ENCODE results near the gene GMPR2. TPM values are rescaled to one million over a fixed set of nuclear protein-coding genes. Genes with fewer than 3 reads are reported as not detected.

GMPR2 gene
- total RNA-seq, 1 donor from 2014 or later = 40.8 TPM

DNA sequence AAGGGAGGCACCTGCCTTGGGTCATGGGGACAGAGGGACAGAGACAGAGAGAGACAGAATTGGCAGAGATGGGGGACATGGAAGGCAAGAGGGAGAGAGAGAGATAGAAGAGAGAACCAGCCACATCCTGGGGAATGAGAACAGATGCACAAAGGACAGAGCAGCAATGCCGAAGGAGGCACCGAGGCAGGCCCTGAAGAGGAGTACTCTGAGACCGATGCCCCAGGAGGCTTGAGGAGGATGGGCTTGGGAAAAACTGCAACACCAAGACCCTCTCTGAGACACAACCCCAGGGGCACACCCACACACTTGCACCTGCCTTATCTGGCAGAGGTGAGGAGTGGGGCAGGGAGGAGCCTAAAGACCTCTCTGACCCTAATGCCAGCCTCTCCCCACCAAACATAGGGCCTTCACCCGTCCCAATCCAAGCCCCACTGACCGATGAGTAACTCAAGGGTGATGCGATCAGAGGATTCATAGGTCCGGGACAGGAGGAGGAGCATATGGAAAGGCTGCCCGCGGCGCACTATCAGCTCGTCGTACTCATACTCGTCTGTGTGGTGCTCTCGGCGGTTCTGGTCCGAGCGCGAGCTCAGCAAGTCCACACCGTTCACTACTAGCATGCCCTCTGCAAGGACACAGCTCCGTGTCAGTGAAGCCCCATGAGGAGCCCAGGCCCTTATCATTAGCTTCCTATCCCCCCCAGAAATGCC lies 28.7 kb downstream of the GMPR2 start:
- DNase-seq (ENCODE audit: low spot score) = no peak
- no peak overlapping the region for H3K4me3 Mint-ChIP-seq
- no peaks in the 10 kb centered on the region for H3K27me3 Mint-ChIP-seq (ENCODE audit: insufficient read depth)
- peaks cover 7% of the 10 kb centered on the region for H3K36me3 Mint-ChIP-seq (ENCODE audit: low read depth)
- H3K27ac Mint-ChIP-seq = no peak overlapping the region
- no peaks in the 10 kb centered on the region for H3K9me3 Mint-ChIP-seq
- intact Hi-C loops (cut with micrococcal nuclease) = no loop called here
- no peaks in the 10 kb centered on the region for H3K4me1 Mint-ChIP-seq (ENCODE audit: low read depth)

DNA sequence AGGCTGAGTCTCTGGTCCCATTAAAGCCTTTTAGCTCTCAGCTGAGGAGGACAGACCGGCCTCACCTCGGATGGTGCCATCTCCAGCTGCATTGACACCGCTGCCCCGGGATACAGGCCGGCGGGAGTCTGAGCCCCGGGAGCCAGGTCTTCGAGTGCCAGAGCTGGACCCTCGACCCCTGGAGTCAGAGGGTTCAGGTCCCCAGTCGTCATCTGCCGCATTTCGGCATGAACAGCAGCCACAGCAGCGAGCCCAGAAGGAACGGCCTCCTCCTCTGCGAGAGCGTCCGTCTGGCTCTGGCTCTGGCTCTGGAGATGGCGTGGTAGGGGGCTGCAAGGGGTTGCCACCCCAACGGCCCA lies 29.2 kb downstream of the GMPR2 start:
- H3K27me3 Mint-ChIP-seq (ENCODE audit: insufficient read depth) = no peaks in the 10 kb centered on the region
- no peak for DNase-seq (ENCODE audit: low spot score)
- peaks cover 2% of the 10 kb centered on the region for H3K4me1 Mint-ChIP-seq (ENCODE audit: low read depth)
- no peaks in the 10 kb centered on the region for H3K9me3 Mint-ChIP-seq
- H3K27ac Mint-ChIP-seq = no peak overlapping the region
- intact Hi-C loops (cut with micrococcal nuclease) = no loop called here
- H3K4me3 Mint-ChIP-seq = no peak overlapping the region
- peaks cover 13% of the 10 kb centered on the region for H3K36me3 Mint-ChIP-seq (ENCODE audit: low read depth)

DNA sequence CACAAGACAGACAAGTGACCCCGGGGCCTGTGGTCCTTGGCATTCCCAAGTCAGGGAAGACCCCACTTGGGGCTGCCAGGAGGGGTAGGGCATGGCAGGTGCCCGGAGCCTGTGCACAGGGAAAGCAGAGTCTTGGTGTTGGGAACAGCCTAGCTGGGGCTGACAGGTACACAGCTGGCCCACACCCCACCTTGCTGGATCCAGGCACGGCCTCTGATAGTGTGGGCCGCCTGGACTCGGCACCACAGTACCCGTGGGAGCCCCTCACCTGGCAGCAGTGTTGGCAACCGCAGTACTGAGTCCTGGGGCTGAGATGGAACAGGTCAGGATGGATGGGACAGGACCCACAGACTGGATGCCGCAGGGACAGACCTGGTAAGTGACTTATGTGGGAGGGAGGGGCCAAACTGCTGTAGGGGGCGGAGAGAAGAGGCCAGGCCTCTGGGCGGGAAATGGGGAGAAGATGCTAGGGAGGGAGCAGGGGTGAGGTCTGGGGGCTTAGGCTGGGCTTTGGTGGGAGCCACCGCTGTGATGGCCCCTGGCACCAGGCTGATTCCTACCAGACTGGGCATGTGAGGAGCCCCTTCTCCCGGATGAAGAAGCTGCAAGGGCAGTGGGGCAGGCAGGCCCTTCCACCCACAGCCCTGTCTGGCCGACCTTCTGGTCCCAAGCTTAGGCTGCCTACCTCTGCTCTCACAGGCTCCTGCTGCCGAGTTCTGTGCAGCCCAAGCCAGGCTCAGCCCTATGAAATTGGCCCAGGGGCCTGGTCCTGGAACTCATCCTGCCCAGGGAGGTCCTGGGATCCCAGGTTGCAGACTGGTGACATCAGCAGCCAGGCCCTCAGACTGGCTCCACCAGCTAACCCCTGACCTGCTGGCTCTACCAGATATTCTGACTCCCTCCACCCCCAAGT lies 30.3 kb downstream of the GMPR2 start, which contains the start of gene TGM1:
TSS of gene TGM1 (minus strand) at position 357 of the 913 bp plus-strand sequence. CDS start 825 bp downstream, outside the sequence.
- Mint-ChIP-seq H3K27me3 (ENCODE audit: insufficient read depth) (no peaks in the 10 kb centered on the region), H3K4me1 (ENCODE audit: low read depth) (peaks cover 6% of the 10 kb centered on the region), H3K27ac (no peak within 1 kb of the TSS), H3K36me3 (ENCODE audit: low read depth) (peaks cover 18% of the 10 kb centered on the region), H3K4me3 (no peak within 1 kb of the TSS), H3K9me3 (no peaks in the 10 kb centered on the region)
- DNase-seq (ENCODE audit: low spot score) = no peak
- intact Hi-C loops (cut with micrococcal nuclease) = no loop called here

DNA sequence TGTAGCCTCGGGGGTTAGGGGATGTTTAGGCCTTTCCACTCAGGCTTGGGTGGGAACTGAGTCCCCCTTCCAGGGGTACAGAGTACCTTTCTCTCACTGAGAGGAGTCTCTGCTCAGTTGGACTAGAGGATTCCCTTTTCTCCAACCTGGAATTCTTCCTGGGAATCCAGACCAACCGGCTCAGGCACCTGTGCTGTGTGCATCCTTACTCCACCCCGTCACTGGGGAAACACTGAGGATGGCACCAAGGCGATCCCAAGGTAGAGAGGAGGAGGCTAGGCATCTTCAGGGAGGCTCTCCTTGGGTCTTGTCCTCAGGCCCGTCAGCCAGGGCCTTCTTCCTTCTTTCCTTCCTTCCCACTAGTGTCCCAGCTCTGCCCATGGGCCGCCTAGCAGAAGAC lies 31.1 kb downstream of the GMPR2 start:
- Mint-ChIP-seq H3K36me3 (ENCODE audit: low read depth) (peaks cover 16% of the 10 kb centered on the region), H3K9me3 (no peaks in the 10 kb centered on the region), H3K4me1 (ENCODE audit: low read depth) (peaks cover 6% of the 10 kb centered on the region), H3K27me3 (ENCODE audit: insufficient read depth) (no peaks in the 10 kb centered on the region), H3K27ac (no peak overlapping the region), H3K4me3 (no peak overlapping the region)
- DNase-seq (ENCODE audit: low spot score) = no peak
- intact Hi-C loops (cut with micrococcal nuclease) = no loop called here

DNA sequence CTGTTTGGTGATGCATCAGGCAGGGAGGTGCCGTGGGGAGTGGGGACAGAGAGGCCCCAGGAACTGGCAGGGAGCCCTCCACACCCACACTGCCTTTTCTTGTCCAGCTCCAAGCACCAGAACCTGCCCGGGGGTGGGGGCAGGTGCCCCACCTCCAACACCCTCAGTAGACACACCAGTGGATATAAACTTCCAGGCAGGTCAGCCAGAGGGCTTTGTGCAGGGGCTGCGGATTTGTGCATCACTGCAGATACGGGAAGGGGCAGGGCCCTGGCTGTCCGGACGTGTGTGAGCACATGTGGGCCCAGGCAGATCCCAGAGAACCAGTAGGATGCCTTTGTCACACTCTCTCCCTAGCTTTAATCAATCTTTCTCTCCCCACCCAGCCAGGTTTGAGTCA lies 31.6 kb downstream of the GMPR2 start:
- peak overlapping the region; percentile 23 for H3K27ac Mint-ChIP-seq
- no peak for DNase-seq (ENCODE audit: low spot score)
- intact Hi-C loops (cut with micrococcal nuclease) = no loop called here
- no peak overlapping the region for H3K4me3 Mint-ChIP-seq
- H3K4me1 Mint-ChIP-seq (ENCODE audit: low read depth) = peaks cover 6% of the 10 kb centered on the region
- no peaks in the 10 kb centered on the region for H3K27me3 Mint-ChIP-seq (ENCODE audit: insufficient read depth)
- H3K36me3 Mint-ChIP-seq (ENCODE audit: low read depth) = peaks cover 16% of the 10 kb centered on the region
- H3K9me3 Mint-ChIP-seq = no peaks in the 10 kb centered on the region

DNA sequence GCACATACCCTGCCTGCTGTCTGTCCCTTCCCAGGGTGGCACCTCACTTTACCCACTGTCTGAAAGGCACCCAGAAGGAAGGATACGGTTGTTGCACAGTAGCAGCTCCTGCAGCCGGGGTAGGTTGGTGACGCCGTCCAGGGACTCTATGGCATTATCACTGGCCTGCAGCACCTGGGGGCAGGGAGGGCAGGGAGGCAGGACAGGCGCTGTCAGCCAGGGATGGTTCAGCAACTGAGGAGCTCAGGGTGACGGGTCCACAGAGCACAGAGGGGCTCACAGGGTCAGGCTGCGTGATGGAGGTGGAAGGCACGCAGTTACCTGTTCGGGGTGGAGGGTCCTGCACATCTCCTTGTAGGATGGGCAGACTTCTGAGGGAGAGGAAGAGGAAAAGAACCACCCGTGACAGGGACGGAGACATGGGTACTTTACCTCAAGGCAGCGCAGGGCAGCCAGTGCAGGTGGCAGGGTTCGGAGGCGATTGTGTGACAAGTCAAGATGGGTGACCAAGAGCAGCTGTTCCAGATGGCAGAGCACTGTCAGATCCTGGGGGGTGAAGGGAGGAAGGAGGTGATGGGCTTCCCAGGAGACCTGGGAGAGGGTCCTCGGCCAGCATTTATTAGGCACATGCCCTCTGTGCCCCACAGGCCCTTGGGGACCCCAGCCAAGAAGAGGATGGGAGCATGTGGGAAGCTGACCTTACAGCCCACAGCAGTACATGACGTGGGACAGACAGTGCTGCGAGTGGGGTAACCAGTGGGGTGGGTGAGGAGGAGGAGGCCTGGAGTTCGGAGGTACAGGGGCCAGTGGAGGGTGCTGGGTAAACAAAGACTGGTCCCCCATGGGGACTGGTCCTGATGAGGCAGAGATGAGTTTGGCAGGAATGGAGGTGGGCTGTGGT lies 33.9 kb downstream of the GMPR2 start:
- intact Hi-C loops (cut with micrococcal nuclease) = no loop called here
- peak overlapping the region; percentile 22 for H3K4me3 Mint-ChIP-seq
- H3K4me1 Mint-ChIP-seq (ENCODE audit: low read depth) = peaks cover 19% of the 10 kb centered on the region
- no peaks in the 10 kb centered on the region for H3K27me3 Mint-ChIP-seq (ENCODE audit: insufficient read depth)
- no peak for DNase-seq (ENCODE audit: low spot score)
- no peaks in the 10 kb centered on the region for H3K9me3 Mint-ChIP-seq
- H3K27ac Mint-ChIP-seq = no peak overlapping the region
- peaks cover 16% of the 10 kb centered on the region for H3K36me3 Mint-ChIP-seq (ENCODE audit: low read depth)

DNA sequence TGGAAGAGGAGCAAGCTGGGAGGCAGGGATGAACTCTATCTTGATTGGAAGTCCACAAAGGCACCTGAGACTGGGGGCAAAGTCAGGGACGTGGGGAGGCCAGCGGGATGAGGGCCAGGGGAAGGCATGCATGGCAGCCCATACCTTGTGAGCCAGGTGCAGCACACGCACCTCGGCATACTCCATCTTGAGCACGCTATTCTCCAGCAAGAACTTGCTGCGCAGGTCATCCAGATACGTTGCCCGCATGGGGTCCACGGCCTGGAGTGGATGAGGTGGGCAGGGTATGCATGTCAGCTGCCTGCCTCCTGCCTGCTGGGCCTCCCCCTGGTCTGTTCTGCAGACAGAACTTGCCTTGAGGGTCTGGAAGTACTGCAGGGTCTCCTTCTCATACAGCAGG lies 34.8 kb downstream of the GMPR2 start:
- DNase-seq (ENCODE audit: low spot score) = no peak
- H3K4me1 Mint-ChIP-seq (ENCODE audit: low read depth) = peaks cover 28% of the 10 kb centered on the region
- intact Hi-C loops (cut with micrococcal nuclease) = no loop called here
- H3K36me3 Mint-ChIP-seq (ENCODE audit: low read depth) = peaks cover 16% of the 10 kb centered on the region
- no peaks in the 10 kb centered on the region for H3K27me3 Mint-ChIP-seq (ENCODE audit: insufficient read depth)
- H3K9me3 Mint-ChIP-seq = no peaks in the 10 kb centered on the region
- H3K27ac Mint-ChIP-seq = peak overlapping the region; percentile 18
- no peak overlapping the region for H3K4me3 Mint-ChIP-seq

DNA sequence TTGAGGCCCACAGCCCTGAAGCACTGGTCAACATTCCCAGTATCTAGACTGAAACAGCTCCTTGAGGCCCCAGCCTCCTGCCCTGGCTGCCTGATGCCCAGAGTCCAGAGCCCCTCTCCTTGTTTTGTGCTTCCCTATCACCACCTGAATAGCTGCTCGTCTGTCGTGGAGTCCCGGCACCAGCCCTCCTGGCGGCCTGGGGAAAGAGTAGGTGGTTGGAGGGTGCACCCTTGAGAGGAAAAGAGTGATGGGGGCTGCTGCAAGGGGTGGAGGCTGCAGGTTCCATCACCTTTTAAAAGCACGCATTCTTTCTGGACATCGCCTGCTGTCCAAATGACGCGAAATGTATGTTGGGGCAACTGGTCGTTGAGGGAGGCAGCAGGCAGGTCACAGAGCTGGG lies 35.5 kb downstream of the GMPR2 start:
- DNase-seq (ENCODE audit: low spot score) = no peak
- Mint-ChIP-seq H3K4me3 (no peak overlapping the region), H3K4me1 (ENCODE audit: low read depth) (peaks cover 34% of the 10 kb centered on the region), H3K27ac (no peak overlapping the region), H3K27me3 (ENCODE audit: insufficient read depth) (no peaks in the 10 kb centered on the region), H3K9me3 (no peaks in the 10 kb centered on the region), H3K36me3 (ENCODE audit: low read depth) (peaks cover 16% of the 10 kb centered on the region)
- intact Hi-C loops (cut with micrococcal nuclease) = no loop called here

DNA sequence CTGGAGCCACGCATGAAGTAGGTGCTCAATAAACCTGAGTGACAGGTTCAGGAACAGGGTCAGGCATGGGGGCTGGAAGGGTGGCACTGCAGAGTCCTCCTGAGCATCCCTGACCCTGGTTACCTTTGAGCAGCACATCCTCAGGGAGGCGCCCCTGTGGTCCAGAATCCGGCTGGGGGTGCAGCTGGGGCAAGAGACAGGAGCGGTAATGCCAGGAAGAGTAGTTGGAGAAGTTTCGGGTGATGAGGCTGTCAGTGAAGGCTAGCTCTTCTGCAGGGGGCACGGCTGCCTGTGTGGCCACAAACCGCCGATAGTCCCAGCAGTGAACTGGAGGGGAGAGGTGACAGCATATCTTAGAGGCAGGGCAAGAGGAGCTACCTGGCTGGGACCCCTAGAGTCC lies 36.6 kb downstream of the GMPR2 start:
- peak overlapping the region; percentile 50 for H3K4me3 Mint-ChIP-seq
- peaks cover 16% of the 10 kb centered on the region for H3K36me3 Mint-ChIP-seq (ENCODE audit: low read depth)
- H3K4me1 Mint-ChIP-seq (ENCODE audit: low read depth) = peaks cover 46% of the 10 kb centered on the region
- no peaks in the 10 kb centered on the region for H3K9me3 Mint-ChIP-seq
- intact Hi-C loops (cut with micrococcal nuclease) = no loop called here
- H3K27ac Mint-ChIP-seq = no peak overlapping the region
- H3K27me3 Mint-ChIP-seq (ENCODE audit: insufficient read depth) = no peaks in the 10 kb centered on the region
- no peak for DNase-seq (ENCODE audit: low spot score)

DNA sequence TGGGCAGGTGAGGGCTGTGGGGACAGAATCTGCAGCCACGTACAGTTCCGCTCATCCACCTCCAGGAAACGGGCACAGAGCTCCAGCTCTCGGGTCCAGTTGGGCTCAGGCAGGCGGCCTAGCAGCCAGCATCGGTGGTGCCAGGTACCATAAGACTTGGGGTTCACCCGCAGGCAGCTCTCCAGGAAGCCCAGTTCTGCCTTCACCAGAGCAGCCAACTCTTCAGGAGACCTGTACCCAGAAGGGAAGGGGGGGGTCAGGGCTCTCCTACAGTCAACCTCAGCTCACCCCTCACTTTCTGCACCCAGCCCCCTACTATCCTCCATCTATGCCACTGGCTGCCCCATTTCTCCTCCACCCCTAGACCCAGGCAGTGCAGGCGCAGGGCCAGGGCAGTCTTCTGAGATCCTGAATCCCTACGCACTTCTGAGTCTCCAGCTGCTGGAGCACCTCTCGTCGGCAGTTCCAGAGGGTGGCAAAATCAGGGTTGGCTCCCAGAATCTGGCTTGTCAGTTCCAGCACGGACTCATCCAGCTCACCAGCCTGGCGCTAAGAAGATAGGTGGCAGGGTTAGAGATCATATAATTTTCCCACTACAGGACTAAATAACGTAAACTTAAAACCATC lies 37.3 kb downstream of the GMPR2 start:
- H3K9me3 Mint-ChIP-seq = no peaks in the 10 kb centered on the region
- no peak for DNase-seq (ENCODE audit: low spot score)
- H3K27ac Mint-ChIP-seq = no peak overlapping the region
- H3K4me3 Mint-ChIP-seq = peak overlapping the region; percentile 93
- H3K36me3 Mint-ChIP-seq (ENCODE audit: low read depth) = peaks cover 14% of the 10 kb centered on the region
- H3K27me3 Mint-ChIP-seq (ENCODE audit: insufficient read depth) = no peaks in the 10 kb centered on the region
- peaks cover 49% of the 10 kb centered on the region for H3K4me1 Mint-ChIP-seq (ENCODE audit: low read depth)
- intact Hi-C loops (cut with micrococcal nuclease) = no loop called here

DNA sequence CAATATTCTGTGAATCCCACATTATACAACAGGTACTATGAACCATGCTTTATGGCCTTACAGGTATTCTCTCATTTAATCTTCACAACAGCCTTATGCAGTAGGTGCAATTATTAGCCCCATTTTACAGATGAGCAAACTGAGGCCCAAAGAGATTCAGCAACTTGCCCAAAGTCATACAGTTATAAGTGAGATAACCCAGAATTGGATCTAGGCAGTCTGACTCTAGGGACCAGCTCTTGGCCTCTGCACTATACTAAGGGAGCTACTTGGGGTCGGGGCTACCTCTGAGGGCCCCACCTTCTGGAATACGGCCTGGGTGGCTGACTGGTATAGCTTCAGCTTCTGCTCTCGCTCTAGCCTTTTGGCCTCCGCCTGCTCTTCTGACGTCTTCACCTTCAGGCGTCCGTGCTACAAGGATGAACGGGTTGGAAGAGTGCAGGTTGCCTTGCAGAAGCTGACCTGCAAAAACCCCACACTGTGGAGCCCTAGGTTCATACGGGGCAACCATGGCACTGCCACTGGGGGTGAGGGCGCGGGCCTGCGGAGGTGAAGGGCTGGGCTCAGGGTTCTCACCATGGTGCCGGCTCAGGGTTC lies 37.9 kb downstream of the GMPR2 start:
- intact Hi-C loops (cut with micrococcal nuclease) = loop anchor here (1.0 kb wide), 8 partner anchors 28 to 172 kb away; partner anchors contain the start of genes CHMP4A, DHRS1, GMPR2 and IPO4
- no peaks in the 10 kb centered on the region for H3K27me3 Mint-ChIP-seq (ENCODE audit: insufficient read depth)
- H3K4me3 Mint-ChIP-seq = peak overlapping the region; percentile 93
- no peaks in the 10 kb centered on the region for H3K9me3 Mint-ChIP-seq
- no peak for DNase-seq (ENCODE audit: low spot score)
- peaks cover 52% of the 10 kb centered on the region for H3K4me1 Mint-ChIP-seq (ENCODE audit: low read depth)
- H3K27ac Mint-ChIP-seq = peak overlapping the region; percentile 96
- H3K36me3 Mint-ChIP-seq (ENCODE audit: low read depth) = peaks cover 14% of the 10 kb centered on the region

All from activated T-helper 1 cell treated with anti-CD3 and anti-CD28 coated beads, Interleukin-12 subunit alpha, Interleukin-12 subunit beta, Interleukin-2, Interleukin-4 antibody, amounts not matched to agents 30 ng/mL and 10 ng/mL and 1 ng/mL, durations not matched to agents 14 hours and 24 hours and 36 hours (primary cell).